CD14-positive monocyte (primary cell): ENCODE results near the gene BPIFB4. TPM values are rescaled to one million over a fixed set of nuclear protein-coding genes. Genes with fewer than 3 reads are reported as not detected.
A peak's percentile ranks its signal among the peaks of the same experiment; 100 is the strongest.

Source experiments
- DNase-seq, 3 donors: peaks; one replicate each; pipeline ENCODE4 v3.0.0-alpha.2; 2011 to 2022
- H2AFZ ChIP-seq: 2 replicates; pipeline ENCODE4 v1.6.0; 2012; ENCODE audit warnings: mild to moderate bottlenecking, low read depth, low read length, inconsistent platforms; ENCODE audit not compliant: insufficient read depth, poor library complexity, severe bottlenecking
- H3K27ac ChIP-seq, 2 donors: 1 replicate in 1 of 2; 2 replicates in 1 of 2; pipeline ENCODE4 v1.5.1; 2012 to 2013; ENCODE audit warnings: low read length in 2 of 2, control low read depth in 1 of 2, inconsistent platforms in 1 of 2, low read depth in 1 of 2, mild to moderate bottlenecking in 1 of 2
- H3K27me3 ChIP-seq, 2 donors: one replicate each; pipeline versions ENCODE4 v1.6.0 to v1.6.1; 2011 to 2013; ENCODE audit warnings: low read length in 2 of 2; ENCODE audit not compliant: control insufficient read depth in 2 of 2, insufficient read depth in 2 of 2
- H3K36me3 ChIP-seq, 2 donors: replicated peaks in 1 of 2; 1 replicate in 1 of 2; 2 replicates in 1 of 2; pipeline versions ENCODE4 v1.5.1 to v1.6.1; 2012 to 2013; ENCODE audit warnings: low read length in 2 of 2, control low read depth in 1 of 2, inconsistent platforms in 1 of 2, mild to moderate bottlenecking in 1 of 2; ENCODE audit not compliant: insufficient read depth in 2 of 2, control insufficient read depth in 1 of 2
- H3K4me1 ChIP-seq, 2 donors: 1 replicate in 1 of 2; 2 replicates in 1 of 2; pipeline versions ENCODE4 v1.5.1 to v1.6.1; 2012 to 2013; ENCODE audit warnings: low read length in 2 of 2, control low read depth in 1 of 2, inconsistent platforms in 1 of 2, mild to moderate bottlenecking in 1 of 2, moderate library complexity in 1 of 2; ENCODE audit not compliant: insufficient read depth in 2 of 2, control insufficient read depth in 1 of 2
- H3K4me2 ChIP-seq: replicated peaks from 2 replicates; pipeline ENCODE3; 2012; ENCODE audit warnings: low read length, moderate library complexity, mild to moderate bottlenecking; ENCODE audit not compliant: poor library complexity, severe bottlenecking; ENCODE audit errors: extremely low read depth
- H3K4me3 ChIP-seq, 3 experiments: fragments of 200-600 bp in 1 of 3; sonication (generic) in 1 of 3; replicated peaks in 1 of 3; 1 replicate in 2 of 3; 2 replicates in 1 of 3; pipeline ENCODE4 v1.5.1; 2011 to 2013; ENCODE audit warnings: low read length in 3 of 3, mild to moderate bottlenecking in 3 of 3, control low read depth in 2 of 3, low read depth in 2 of 3, inconsistent platforms in 1 of 3, moderate library complexity in 1 of 3
- H3K79me2 ChIP-seq: 2 replicates; pipeline ENCODE4 v1.6.0; 2012; ENCODE audit warnings: mild to moderate bottlenecking, control low read depth, inconsistent platforms, low read length, moderate library complexity; ENCODE audit not compliant: insufficient read depth
- H3K9ac ChIP-seq: 2 replicates; pipeline ENCODE4 v1.6.0; 2017; ENCODE audit warnings: low read length, mild to moderate bottlenecking; ENCODE audit not compliant: insufficient read depth, poor library complexity, severe bottlenecking
- H3K9me3 ChIP-seq, 2 donors: replicated peaks in 1 of 2; 1 replicate in 1 of 2; 2 replicates in 1 of 2; pipeline versions ENCODE4 v1.5.1 to v1.6.1; 2012 to 2013; ENCODE audit warnings: low read length in 2 of 2, control low read depth in 1 of 2; ENCODE audit not compliant: control insufficient read depth in 1 of 2, insufficient read depth in 1 of 2
- H4K20me1 ChIP-seq: 2 replicates; pipeline ENCODE4 v1.6.0; 2012; ENCODE audit warnings: mild to moderate bottlenecking, low read length, control low read depth, moderate library complexity; ENCODE audit not compliant: insufficient read depth
- H3K27ac Mint-ChIP-seq, 7 donors: one replicate each; pipeline ENCODE4 v1.8.0; 2020; ENCODE audit warnings: mild to moderate bottlenecking in 7 of 7, mixed read lengths in 7 of 7, moderate library complexity in 6 of 7, inconsistent platforms in 2 of 7
- H3K27me3 Mint-ChIP-seq, 3 donors: one replicate each; pipeline ENCODE4 v1.8.0; 2021 to 2022; ENCODE audit warnings: low read depth in 3 of 3, mild to moderate bottlenecking in 3 of 3, mixed read lengths in 3 of 3, moderate library complexity in 3 of 3, inconsistent platforms in 1 of 3
- H3K36me3 Mint-ChIP-seq, 2 donors: one replicate each; pipeline ENCODE4 v1.8.0; 2020; ENCODE audit warnings: mixed read lengths in 2 of 2, inconsistent platforms in 1 of 2, mild to moderate bottlenecking in 1 of 2
- H3K4me1 Mint-ChIP-seq: one replicate; pipeline ENCODE4 v1.8.0; 2020; ENCODE audit warnings: mild to moderate bottlenecking, mixed read lengths
- H3K4me3 Mint-ChIP-seq, 2 donors: one replicate each; pipeline ENCODE4 v1.8.0; 2020; ENCODE audit warnings: mild to moderate bottlenecking in 2 of 2, mixed read lengths in 2 of 2, moderate library complexity in 1 of 2
- H3K9me3 Mint-ChIP-seq, 7 donors: one replicate each; pipeline ENCODE4 v1.8.0; 2020 to 2022; ENCODE audit warnings: mixed read lengths in 7 of 7, mild to moderate bottlenecking in 6 of 7, moderate library complexity in 6 of 7, inconsistent platforms in 2 of 7
- WGBS: methylation state at CpG from one replicate; pipeline ENCODE4 v1.1.5; 2013; ENCODE audit warnings: missing lambda C conversion rate; ENCODE audit not compliant: insufficient coverage; 5-methylcytosine and 5-hydroxymethylcytosine counted together
- intact Hi-C, 2 donors: fragments of 100-400 bp; cut with micrococcal nuclease; formaldehyde crosslinking; loops; one replicate each; pipeline versions ENCODE4 v1.15.0 to v1.15.1; 2023
- polyA plus RNA-seq, 3 donors: library from polyadenylated mRNA; depleted of rRNA in 1 of 3; unstranded in 2 of 3; stranded (reverse) in 1 of 3; fragments of 300-500 nt in 2 of 3; fragments of >200 nt in 1 of 3; fragmentation: Illumina TruSeq in 2 of 3; gene quantifications; 1 replicate in 2 of 3; 2 replicates in 1 of 3; pipeline ENCODE4 v1.2.3, GENCODE V29; 2012 to 2021
- TF ChIP-seq, protein P1 (sequence below): fragments of 200-600 bp; IDR thresholded peaks from one replicate; pipeline ENCODE4 v1.8.0; 2022; ENCODE audit warnings: antibody characterized with exemption, mild to moderate bottlenecking

The BPIFB4 gene
- polyA plus RNA-seq, 3 donors: not detected

DNA sequence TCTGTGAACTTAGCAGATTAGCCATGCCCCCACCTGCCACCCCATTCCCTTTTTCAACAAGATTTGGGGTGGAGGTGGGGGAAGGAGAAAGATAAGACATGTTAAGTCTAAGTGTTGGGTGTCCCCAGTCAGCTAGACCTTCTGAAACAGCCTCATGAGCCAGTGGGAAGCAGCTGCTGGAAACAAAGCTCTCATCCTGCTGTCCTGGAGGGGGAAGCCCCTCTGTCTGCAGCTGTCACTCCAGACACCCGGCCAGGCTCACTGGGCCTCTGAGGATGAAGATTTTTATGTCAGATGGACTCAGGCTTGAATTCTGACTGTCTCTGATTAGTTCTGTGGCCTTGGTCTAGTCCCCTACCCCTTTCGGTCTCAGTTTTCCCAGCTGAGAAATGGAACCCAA, 24.7 kb upstream of the BPIFB4 start:
- TF ChIP-seq, protein P1, sequence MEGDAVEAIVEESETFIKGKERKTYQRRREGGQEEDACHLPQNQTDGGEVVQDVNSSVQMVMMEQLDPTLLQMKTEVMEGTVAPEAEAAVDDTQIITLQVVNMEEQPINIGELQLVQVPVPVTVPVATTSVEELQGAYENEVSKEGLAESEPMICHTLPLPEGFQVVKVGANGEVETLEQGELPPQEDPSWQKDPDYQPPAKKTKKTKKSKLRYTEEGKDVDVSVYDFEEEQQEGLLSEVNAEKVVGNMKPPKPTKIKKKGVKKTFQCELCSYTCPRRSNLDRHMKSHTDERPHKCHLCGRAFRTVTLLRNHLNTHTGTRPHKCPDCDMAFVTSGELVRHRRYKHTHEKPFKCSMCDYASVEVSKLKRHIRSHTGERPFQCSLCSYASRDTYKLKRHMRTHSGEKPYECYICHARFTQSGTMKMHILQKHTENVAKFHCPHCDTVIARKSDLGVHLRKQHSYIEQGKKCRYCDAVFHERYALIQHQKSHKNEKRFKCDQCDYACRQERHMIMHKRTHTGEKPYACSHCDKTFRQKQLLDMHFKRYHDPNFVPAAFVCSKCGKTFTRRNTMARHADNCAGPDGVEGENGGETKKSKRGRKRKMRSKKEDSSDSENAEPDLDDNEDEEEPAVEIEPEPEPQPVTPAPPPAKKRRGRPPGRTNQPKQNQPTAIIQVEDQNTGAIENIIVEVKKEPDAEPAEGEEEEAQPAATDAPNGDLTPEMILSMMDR: no peak
- H3K4me1 Mint-ChIP-seq: no peaks in the 10 kb centered on the region

DNA sequence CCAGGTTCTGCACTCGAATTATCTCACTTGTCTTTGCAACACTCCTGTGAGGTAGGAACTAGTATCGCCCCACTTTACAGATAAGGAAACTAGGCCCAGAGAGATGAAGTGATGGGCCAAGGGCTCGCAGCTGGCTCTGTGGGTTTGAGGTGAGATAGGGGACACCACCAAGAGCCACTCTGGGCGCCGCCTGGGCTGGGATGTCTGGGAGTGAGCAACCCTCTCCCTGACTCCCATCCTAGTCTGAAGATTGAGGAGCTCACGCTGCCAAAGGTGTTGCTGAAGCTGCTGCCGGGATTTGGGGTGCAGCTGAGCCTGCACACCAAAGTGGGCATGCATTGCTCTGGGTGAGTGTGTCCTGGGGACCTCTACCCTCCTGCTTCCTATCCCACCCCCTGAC, 20.3 kb upstream of the BPIFB4 start:
- 100% methylated on average over 1 of the region's 7 CpGs for WGBS
- Mint-ChIP-seq H3K4me3 (no peak overlapping the region), H3K36me3 (no peaks in the 10 kb centered on the region)

More for the DNA sequence above, 24.7 kb upstream of the BPIFB4 start:
- H3K4me3 ChIP-seq: no peak overlapping the region
- no peaks in the 10 kb centered on the region for H3K27me3 ChIP-seq
- H3K79me2 ChIP-seq: no peaks in the 10 kb centered on the region
- Mint-ChIP-seq H3K4me3 (no peak overlapping the region), H3K9me3 (peaks cover 0 to 2% (median 0%) of the 10 kb centered on the region in 7 donors), H3K36me3 (no peaks in the 10 kb centered on the region), H3K27ac (peak overlapping the region in 1 of 7 donors; percentile 64), H3K27me3 (peaks cover 1 to 4% (median 3%) of the 10 kb centered on the region in 3 donors)
- no CpG with 5 or more reads among the region's 2 CpGs for WGBS
- H3K9ac ChIP-seq: no peak overlapping the region
- H3K4me2 ChIP-seq: no peak overlapping the region
- intact Hi-C loops: no loop called here
- H3K4me1 ChIP-seq: no peaks in the 10 kb centered on the region
- H3K27ac ChIP-seq: no peak overlapping the region
- H4K20me1 ChIP-seq: no peaks in the 10 kb centered on the region
- no peaks in the 10 kb centered on the region for H3K36me3 ChIP-seq
- no peak for DNase-seq
- no peak overlapping the region for H2AFZ ChIP-seq
- no peaks in the 10 kb centered on the region for H3K9me3 ChIP-seq

More for the DNA sequence above, 20.3 kb upstream of the BPIFB4 start:
- Histone ChIP-seq H3K79me2 (no peaks in the 10 kb centered on the region), H3K4me3 (no peak overlapping the region), H3K27me3 (no peaks in the 10 kb centered on the region), H3K4me2 (no peak overlapping the region), H3K36me3 (no peaks in the 10 kb centered on the region), H3K27ac (no peak overlapping the region), H3K4me1 (no peaks in the 10 kb centered on the region), H2AFZ (no peak overlapping the region), H4K20me1 (no peaks in the 10 kb centered on the region), H3K9me3 (no peaks in the 10 kb centered on the region), H3K9ac (no peak overlapping the region)
- Mint-ChIP-seq H3K4me1 (no peaks in the 10 kb centered on the region), H3K27ac (no peak overlapping the region), H3K9me3 (peaks cover 0 to 2% (median 0%) of the 10 kb centered on the region in 7 donors), H3K27me3 (peaks cover 1 to 4% (median 3%) of the 10 kb centered on the region in 3 donors)
- intact Hi-C loops: no loop called here
- TF ChIP-seq, protein P1: no peak
- DNase-seq: no peak
